Lower lobe of right lung (tissue), 2 donors: ENCODE data around the gene CLEC4C. TPM values are rescaled to one million over a fixed set of nuclear protein-coding genes. Genes with fewer than 3 reads are reported as not detected.
"Not testable (repeated sequence)": the region's sequence is repeated elsewhere in the genome, so short reads cannot be mapped to it uniquely, and the experiment has no call there.

Source experiments
- ATAC-seq, 2 donors: fragments of 200-7000 bp; cut with Tn5 transposase; one replicate each; pipeline ENCODE4 v1.9.1; 2020 to 2022; ENCODE audit warnings: mild to moderate bottlenecking in 2 of 2, moderate library complexity in 2 of 2
- DNase-seq: peaks from one replicate; pipeline ENCODE4 v3.0.0-alpha.2; 2020
- H3K27ac ChIP-seq: fragments of 200-600 bp; one replicate; pipeline ENCODE4 v1.8.0; 2022
- H3K27me3 ChIP-seq: fragments of 200-600 bp; one replicate; pipeline ENCODE4 v1.8.0; 2022; ENCODE audit warnings: low read depth
- H3K36me3 ChIP-seq: fragments of 200-600 bp; one replicate; pipeline ENCODE4 v1.8.0; 2022; ENCODE audit warnings: mild to moderate bottlenecking
- H3K4me1 ChIP-seq: fragments of 200-600 bp; one replicate; pipeline ENCODE4 v1.8.0; 2022
- H3K4me3 ChIP-seq: fragments of 200-600 bp; one replicate; pipeline ENCODE4 v1.8.0; 2022; ENCODE audit warnings: mild to moderate bottlenecking
- H3K9me3 ChIP-seq: fragments of 200-600 bp; one replicate; pipeline ENCODE4 v1.8.0; 2022
- CTCF ChIP-seq: fragments of 200-600 bp; IDR thresholded peaks from one replicate; pipeline ENCODE4 v1.8.0; 2022; ENCODE audit warnings: antibody characterized with exemption, mild to moderate bottlenecking
- intact Hi-C: fragments of 100-400 bp; cut with DNase I; formaldehyde crosslinking; loops from one replicate; pipeline ENCODE4 v1.11.0; 2022
- total RNA-seq: library from RNA; stranded (reverse); fragmentation: NEBNext Ultra II Directional; extraction: Animal tissue kit (Norgen Biotek cat#: 25700); gene quantifications from one replicate; pipeline ENCODE4 v1.2.1, GENCODE V29; 2021
- donor health status: DM: no; HTN: yes; CAD: no; lungs with severe emphysema.

The CLEC4C gene
- total RNA-seq, 1 donor from 2014 or later = not detected

- no peaks in the 10 kb centered on the region for H3K36me3 ChIP-seq
- ATAC-seq = no peak
- H3K4me1 ChIP-seq = no peaks in the 10 kb centered on the region
- no peak overlapping the region for H3K27ac ChIP-seq
- no peak for DNase-seq
- H3K9me3 ChIP-seq = no peaks in the 10 kb centered on the region
- no peak for TF ChIP-seq CTCF
- H3K4me3 ChIP-seq = no peak overlapping the region
- peaks cover 6% of the 10 kb centered on the region for H3K27me3 ChIP-seq
- intact Hi-C loops = no loop called here
Observed at GRCh38 chr12:7784701-7785100, 37.5 kb upstream of the CLEC4C start.

GRCh38 chr12:7783433-7783832 lies 36.3 kb upstream of the CLEC4C start:
- ATAC-seq, H3K4me3 ChIP-seq, intact Hi-C loops, DNase-seq, H3K9me3 ChIP-seq, H3K27me3 ChIP-seq, H3K4me1 ChIP-seq, H3K36me3 ChIP-seq, H3K27ac ChIP-seq: not testable (repeated sequence)

- H3K36me3 ChIP-seq = no peaks in the 10 kb centered on the region
- H3K4me3 ChIP-seq = no peak overlapping the region
- DNase-seq = no peak
- no peak for TF ChIP-seq CTCF
- H3K4me1 ChIP-seq = no peaks in the 10 kb centered on the region
- no peak overlapping the region for H3K27ac ChIP-seq
- no peak for ATAC-seq
- H3K27me3 ChIP-seq = no peaks in the 10 kb centered on the region
- no peaks in the 10 kb centered on the region for H3K9me3 ChIP-seq
- intact Hi-C loops = no loop called here
Observed at GRCh38 chr12:7782055-7782454, 34.9 kb upstream of the CLEC4C start.

GRCh38 chr12:7781274-7781673 lies 34.1 kb upstream of the CLEC4C start:
- Histone ChIP-seq H3K4me3 (no peak overlapping the region), H3K27me3 (no peaks in the 10 kb centered on the region), H3K27ac (no peak overlapping the region), H3K4me1 (no peaks in the 10 kb centered on the region), H3K36me3 (no peaks in the 10 kb centered on the region), H3K9me3 (no peaks in the 10 kb centered on the region)
- ATAC-seq = no peak
- DNase-seq = no peak
- TF ChIP-seq CTCF = no peak
- intact Hi-C loops = no loop called here

GRCh38 chr12:7769999-7770398 lies 22.8 kb upstream of the CLEC4C start:
- Histone ChIP-seq H3K27ac (no peak overlapping the region), H3K4me1 (no peaks in the 10 kb centered on the region), H3K36me3 (no peaks in the 10 kb centered on the region), H3K27me3 (no peaks in the 10 kb centered on the region), H3K9me3 (no peaks in the 10 kb centered on the region), H3K4me3 (no peak overlapping the region)
- intact Hi-C loops = no loop called here
- TF ChIP-seq CTCF = no peak
- DNase-seq = no peak
- no peak for ATAC-seq

- ATAC-seq (no peak), DNase-seq (no peak)
- TF ChIP-seq CTCF = no peak
- Histone ChIP-seq H3K36me3 (no peaks in the 10 kb centered on the region), H3K9me3 (no peaks in the 10 kb centered on the region), H3K27me3 (no peaks in the 10 kb centered on the region), H3K27ac (no peak overlapping the region), H3K4me3 (no peak overlapping the region), H3K4me1 (no peaks in the 10 kb centered on the region)
- intact Hi-C loops = no loop called here
Observed at GRCh38 chr12:7758766-7759140, 11.6 kb upstream of the CLEC4C start.
